ENCODE results near the gene IER3.

The IER3 gene

DNA sequence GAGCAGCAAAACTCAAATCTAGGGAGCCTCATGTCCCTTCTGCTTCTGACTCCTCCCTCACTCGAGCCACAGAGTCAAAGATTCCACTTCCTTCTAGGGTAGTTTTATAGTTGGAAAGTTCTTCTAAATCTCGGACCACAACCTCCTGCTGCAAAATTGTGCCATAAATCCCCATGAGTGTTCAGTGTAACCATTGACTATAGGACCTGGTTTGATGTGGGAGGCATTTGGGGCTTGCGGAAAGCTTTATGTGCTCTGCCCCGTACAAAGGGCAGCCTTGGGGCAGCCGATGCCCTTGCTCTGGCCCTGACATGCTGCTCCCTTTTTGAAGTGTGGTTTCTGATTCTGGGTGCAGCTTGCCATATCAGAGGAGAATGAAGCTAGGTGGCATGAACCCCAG is 43.6 kb upstream of the IER3 start (continued):
- TF ChIP-seq, protein P1, sequence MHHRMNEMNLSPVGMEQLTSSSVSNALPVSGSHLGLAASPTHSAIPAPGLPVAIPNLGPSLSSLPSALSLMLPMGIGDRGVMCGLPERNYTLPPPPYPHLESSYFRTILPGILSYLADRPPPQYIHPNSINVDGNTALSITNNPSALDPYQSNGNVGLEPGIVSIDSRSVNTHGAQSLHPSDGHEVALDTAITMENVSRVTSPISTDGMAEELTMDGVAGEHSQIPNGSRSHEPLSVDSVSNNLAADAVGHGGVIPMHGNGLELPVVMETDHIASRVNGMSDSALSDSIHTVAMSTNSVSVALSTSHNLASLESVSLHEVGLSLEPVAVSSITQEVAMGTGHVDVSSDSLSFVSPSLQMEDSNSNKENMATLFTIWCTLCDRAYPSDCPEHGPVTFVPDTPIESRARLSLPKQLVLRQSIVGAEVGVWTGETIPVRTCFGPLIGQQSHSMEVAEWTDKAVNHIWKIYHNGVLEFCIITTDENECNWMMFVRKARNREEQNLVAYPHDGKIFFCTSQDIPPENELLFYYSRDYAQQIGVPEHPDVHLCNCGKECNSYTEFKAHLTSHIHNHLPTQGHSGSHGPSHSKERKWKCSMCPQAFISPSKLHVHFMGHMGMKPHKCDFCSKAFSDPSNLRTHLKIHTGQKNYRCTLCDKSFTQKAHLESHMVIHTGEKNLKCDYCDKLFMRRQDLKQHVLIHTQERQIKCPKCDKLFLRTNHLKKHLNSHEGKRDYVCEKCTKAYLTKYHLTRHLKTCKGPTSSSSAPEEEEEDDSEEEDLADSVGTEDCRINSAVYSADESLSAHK (tag by site-specific recombination; IDR thresholded peaks at IDR 0.05) = no peak
- TF ChIP-seq ZNF266 (tag by site-specific recombination; IDR thresholded peaks at IDR 0.05; ENCODE audit: low read depth) (no peak), ZNF488 (tag by site-specific recombination; IDR thresholded peaks at IDR 0.05) (no peak), ZNF292 (tag by site-specific recombination; IDR thresholded peaks at IDR 0.05; ENCODE audit: borderline replicate concordance, low read depth) (no peak), ZNF416 (tag by site-specific recombination; IDR thresholded peaks at IDR 0.05) (no peak), ZSCAN18 (tag by site-specific recombination; IDR thresholded peaks at IDR 0.05) (no peak), BCL11B (tag by site-specific recombination; IDR thresholded peaks at IDR 0.05; ENCODE audit: low read depth) (no peak), ZNF24 (tag by site-specific recombination; IDR thresholded peaks at IDR 0.05) (no peak), ZNF174 (tag by site-specific recombination; IDR thresholded peaks at IDR 0.05) (no peak), SP7 (tag by site-specific recombination; IDR thresholded peaks at IDR 0.05) (no peak), TCF7L2 (IDR thresholded peaks at IDR 0.05; ENCODE audit: borderline replicate concordance, low read depth, low read length) (no peak), ZNF654 (tag by site-specific recombination; IDR thresholded peaks at IDR 0.05; ENCODE audit: low read depth) (no peak)

DNA sequence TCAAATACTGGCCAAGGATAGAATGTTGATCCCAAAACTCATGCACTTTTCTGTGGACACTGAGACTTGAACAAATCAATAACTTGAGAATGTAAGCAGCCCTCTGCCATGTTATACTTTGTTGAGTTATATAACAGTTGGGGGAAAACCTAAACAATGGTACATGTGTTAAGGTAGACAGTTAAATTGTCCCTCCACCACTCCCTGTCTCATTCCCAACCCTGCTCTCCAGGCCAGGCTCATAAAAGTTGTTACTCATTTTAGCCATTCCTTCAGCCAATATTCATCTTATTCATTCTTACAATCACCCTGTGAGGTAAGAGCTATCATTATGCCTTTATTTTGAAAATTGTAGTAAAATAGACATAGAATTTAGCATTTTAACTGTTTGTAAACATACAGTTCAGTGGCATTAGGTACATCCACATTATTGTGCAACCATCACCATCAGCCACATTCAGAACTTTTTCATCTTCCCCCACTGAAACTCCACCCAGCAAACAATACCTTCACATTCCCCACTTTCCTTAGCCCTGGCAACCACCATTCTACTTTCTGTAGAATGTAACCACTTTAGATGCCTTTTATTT is 38.2 kb upstream of the IER3 start:
- no peaks in the 10 kb centered on the region for H3K36me3 ChIP-seq (ENCODE audit: control insufficient read depth in 2 of 2, insufficient read depth in 1 of 2, low read length in 2 of 2)
- H3K4me1 ChIP-seq (ENCODE audit: control insufficient read depth, insufficient read depth, low read length) = peaks cover 10% of the 10 kb centered on the region; the same call in 1 of the 2 replicates
- H3K9me3 ChIP-seq (ENCODE audit: control insufficient read depth, insufficient read depth, low read depth, low read length) = no peaks in the 10 kb centered on the region; the same call in 1 of the 2 replicates
- ChIA-PET CTCF (interaction anchor here (0.6 to 2.8 kb wide), 11 partner anchors 9 to 1924 kb away, joined by 3 to 18 read pairs (median 5); no protein-coding TSS in a partner anchor), POLR2A (interaction anchor here (1.1 to 4.0 kb wide), 13 partner anchors 8 to 100 kb away, joined by 3 to 64 read pairs (median 7); partner anchors contain the start of genes FLOT1, IER3 and MDC1)
- TF ChIP-seq PRDM1 (tag by site-specific recombination; IDR thresholded peaks at IDR 0.05) (peak; percentile 68; the same call in 1 of the 2 replicates), SP7 (tag by site-specific recombination; IDR thresholded peaks at IDR 0.05) (0 out of 2 replicates have a peak, but pooled peaks have one; percentile 6), ZNF292 (tag by site-specific recombination; IDR thresholded peaks at IDR 0.05; ENCODE audit: borderline replicate concordance, low read depth) (no peak), GLIS1 (tag by site-specific recombination; IDR thresholded peaks at IDR 0.05) (0 out of 2 replicates have a peak, but pooled peaks have one; percentile 5), ZNF449 (tag by site-specific recombination; IDR thresholded peaks at IDR 0.05) (no peak)
- no peak overlapping the region for H3K4me3 ChIP-seq (ENCODE audit: low read depth, low read length)
- H3K27ac ChIP-seq (ENCODE audit: extremely low read depth, low read depth, low read length) = peak overlapping the region; percentile 65
